GM23248 (cell line): ENCODE data around the gene KCTD10. TPM values are rescaled to one million over a fixed set of nuclear protein-coding genes. Genes with fewer than 3 reads are reported as not detected.

Experiments used
- DNase-seq: peaks from one replicate; pipeline ENCODE4 v3.0.0-alpha.2; 2015
- H2AFZ ChIP-seq: fragments of 200-600 bp; sonication (generic); 2 replicates; pipeline ENCODE4 v1.6.1; 2016; ENCODE audit warnings: antibody characterized with exemption
- H3F3A ChIP-seq: fragments of 200-600 bp; sonication (generic); 2 replicates; pipeline ENCODE4 v1.6.1; 2016; ENCODE audit warnings: mild to moderate bottlenecking, antibody characterized with exemption, mixed run types; ENCODE audit not compliant: insufficient read depth
- H3K27ac ChIP-seq: fragments of 200-600 bp; sonication (generic); 2 replicates; pipeline ENCODE4 v1.5.1; 2016; ENCODE audit warnings: mild to moderate bottlenecking
- H3K27me3 ChIP-seq: fragments of 200-600 bp; sonication (generic); replicated peaks from 2 replicates; pipeline ENCODE4 v1.6.1; 2016; ENCODE audit warnings: mild to moderate bottlenecking; ENCODE audit not compliant: insufficient read depth
- H3K36me3 ChIP-seq: fragments of 200-600 bp; sonication (generic); 2 replicates; pipeline ENCODE4 v1.6.1; 2016; ENCODE audit warnings: low read depth, mild to moderate bottlenecking
- H3K4me1 ChIP-seq: fragments of 200-600 bp; sonication (generic); 2 replicates; pipeline ENCODE4 v1.6.1; 2016; ENCODE audit warnings: mild to moderate bottlenecking; ENCODE audit not compliant: insufficient read depth
- H3K4me2 ChIP-seq: fragments of 200-600 bp; sonication (generic); one replicate; pipeline ENCODE4 v1.6.1; 2016; ENCODE audit warnings: mild to moderate bottlenecking; ENCODE audit not compliant: unreplicated experiment
- H3K4me3 ChIP-seq: fragments of 200-600 bp; sonication (generic); 2 replicates; pipeline ENCODE4 v1.5.1; 2016; ENCODE audit warnings: mild to moderate bottlenecking
- H3K79me2 ChIP-seq: fragments of 200-600 bp; sonication (generic); 2 replicates; pipeline ENCODE4 v1.6.1; 2016; ENCODE audit warnings: mild to moderate bottlenecking; ENCODE audit not compliant: insufficient read depth
- H3K9ac ChIP-seq: fragments of 200-600 bp; sonication (generic); 2 replicates; pipeline ENCODE4 v1.6.1; 2016; ENCODE audit warnings: mild to moderate bottlenecking
- H3K9me2 ChIP-seq: fragments of 200-600 bp; sonication (generic); 2 replicates; pipeline ENCODE4 v1.6.1; 2016; ENCODE audit warnings: mixed run types, mild to moderate bottlenecking, moderate library complexity; ENCODE audit not compliant: insufficient read depth
- H3K9me3 ChIP-seq: fragments of 200-600 bp; sonication (generic); one replicate; pipeline ENCODE4 v1.6.1; 2017; ENCODE audit warnings: low read depth
- H4K20me1 ChIP-seq: fragments of 200-600 bp; sonication (generic); 2 replicates; pipeline ENCODE4 v1.6.0; 2016; ENCODE audit not compliant: insufficient read depth
- EZH2 ChIP-seq: fragments of 200-600 bp; sonication (generic); IDR thresholded peaks from 2 replicates; pipeline ENCODE4 v1.6.1; 2018; ENCODE audit warnings: antibody characterized with exemption, mild to moderate bottlenecking; ENCODE audit not compliant: insufficient read depth, poor library complexity, severe bottlenecking
- EZH2phosphoT487 ChIP-seq: fragments of 200-600 bp; sonication (generic); IDR thresholded peaks from 2 replicates; pipeline ENCODE4 v1.6.1; 2018; ENCODE audit warnings: antibody characterized with exemption, moderate library complexity, mild to moderate bottlenecking, low read depth; ENCODE audit not compliant: insufficient read depth
- WGBS, 2 experiments: methylation state at CpG; one replicate each; pipeline ENCODE4 v1.1.6; 2015 to 2017; ENCODE audit warnings: low lambda C conversion rate in 2 of 2, low coverage in 1 of 2; ENCODE audit errors: missing lambda C conversion rate in 2 of 2; 5-methylcytosine and 5-hydroxymethylcytosine counted together
- in situ Hi-C: fragments of 300-500 bp; cut with MboI; formaldehyde crosslinking; loops from 2 replicates; pipeline ENCODE4 v1.15.0; 2020
- polyA plus RNA-seq: library from polyadenylated mRNA; unstranded; fragments of >200 nt; fragmentation: Nextera tagmentation; extraction: Ambion mirVana; gene quantifications from 2 replicates; pipeline ENCODE4 v1.2.1, GENCODE V29; 2016
- total RNA-seq: library from RNA; depleted of rRNA; stranded (reverse); fragments of >200 nt; shearing (Covaris generic); gene quantifications from 2 replicates; pipeline ENCODE4 v1.2.3, GENCODE V29; 2014

KCTD10 gene
- total and polyA plus RNA-seq, 2 experiments from 2014 or later: 81.1 to 117 TPM

GRCh38 chr12:109517619-109518018 lies 40.5 kb upstream of the KCTD10 start:
- peaks cover 19% of the 10 kb centered on the region for H3F3A ChIP-seq

GRCh38 chr12:109513977-109514376 lies 36.9 kb upstream of the KCTD10 start:
- Histone ChIP-seq H3K9ac (no peak overlapping the region), H3K4me2 (no peak overlapping the region), H3F3A (peaks cover 10% of the 10 kb centered on the region; the same call in 1 of the 2 replicates), H2AFZ (no peak overlapping the region), H3K4me1 (peaks cover 2% of the 10 kb centered on the region), H3K9me2 (no peaks in the 10 kb centered on the region), H3K27ac (no peak overlapping the region), H3K9me3 (no peaks in the 10 kb centered on the region), H4K20me1 (no peaks in the 10 kb centered on the region), H3K79me2 (no peaks in the 10 kb centered on the region), H3K27me3 (no peaks in the 10 kb centered on the region), H3K4me3 (no peak overlapping the region), H3K36me3 (peaks cover 11% of the 10 kb centered on the region)
- TF ChIP-seq EZH2 (no peak), EZH2phosphoT487 (no peak)
- WGBS, 2 experiments: 97 to 99% methylated on average over 4 of the region's 4 CpGs
- no peak for DNase-seq
- in situ Hi-C loops: loop anchor here (10.0 kb wide), 1 partner anchor 261 kb away; no protein-coding TSS in a partner anchor

More at GRCh38 chr12:109517619-109518018, 40.5 kb upstream of the KCTD10 start:
- Histone ChIP-seq H3K9me3 (no peaks in the 10 kb centered on the region), H4K20me1 (no peaks in the 10 kb centered on the region), H3K4me2 (no peak overlapping the region), H3K27ac (no peak overlapping the region), H3K9me2 (no peaks in the 10 kb centered on the region), H3K9ac (no peak overlapping the region), H3K36me3 (peaks cover 22% of the 10 kb centered on the region; the same call in 1 of the 2 replicates), H3K4me3 (no peak overlapping the region), H3K79me2 (no peaks in the 10 kb centered on the region), H3K4me1 (peaks cover 9% of the 10 kb centered on the region), H2AFZ (no peak overlapping the region), H3K27me3 (no peaks in the 10 kb centered on the region)
- TF ChIP-seq EZH2: no peak
- TF ChIP-seq EZH2phosphoT487: no peak
- in situ Hi-C loops: loop anchor here (10.0 kb wide), 1 partner anchor 257 kb away; no protein-coding TSS in a partner anchor
- no peak for DNase-seq
- WGBS, 2 experiments: 79 to 80% methylated on average over 6 of the region's 6 CpGs

- H4K20me1 ChIP-seq: no peaks in the 10 kb centered on the region
- H3K4me3 ChIP-seq: no peak overlapping the region
- H3K36me3 ChIP-seq: peaks cover 19% of the 10 kb centered on the region
- no peaks in the 10 kb centered on the region for H3K79me2 ChIP-seq
- H3F3A ChIP-seq: peaks cover 2% of the 10 kb centered on the region; the same call in 1 of the 2 replicates
- H3K9me2 ChIP-seq: no peaks in the 10 kb centered on the region
- no peak overlapping the region for H3K4me2 ChIP-seq
- in situ Hi-C loops: loop anchor here (10.0 kb wide), 1 partner anchor 262 kb away; no protein-coding TSS in a partner anchor
- WGBS, 2 experiments: 48 to 50% methylated on average over 8 of the region's 8 CpGs
- H3K9ac ChIP-seq: no peak overlapping the region
- no peak overlapping the region for H3K27ac ChIP-seq
- TF ChIP-seq EZH2 (no peak), EZH2phosphoT487 (no peak)
- no peak overlapping the region for H2AFZ ChIP-seq
- no peaks in the 10 kb centered on the region for H3K4me1 ChIP-seq
- no peaks in the 10 kb centered on the region for H3K9me3 ChIP-seq
- H3K27me3 ChIP-seq: no peaks in the 10 kb centered on the region
- no peak for DNase-seq
These were observed 36.0 kb upstream of the KCTD10 start for GRCh38 chr12:109513051-109513450.

- Histone ChIP-seq H3K4me3 (no peak overlapping the region), H3K9ac (no peak overlapping the region), H3K79me2 (no peaks in the 10 kb centered on the region), H2AFZ (no peak overlapping the region), H4K20me1 (no peaks in the 10 kb centered on the region), H3K4me2 (no peak overlapping the region), H3K27ac (no peak overlapping the region), H3K27me3 (no peaks in the 10 kb centered on the region), H3K36me3 (peaks cover 23% of the 10 kb centered on the region), H3K9me2 (no peaks in the 10 kb centered on the region), H3K9me3 (no peaks in the 10 kb centered on the region), H3K4me1 (no peaks in the 10 kb centered on the region), H3F3A (no peaks in the 10 kb centered on the region)
- 96 to 100% methylated on average over 1 of the region's 1 CpG for WGBS, 2 experiments
- in situ Hi-C loops: loop anchor here (10.0 kb wide), 1 partner anchor 262 kb away; no protein-coding TSS in a partner anchor
- no peak for DNase-seq
- TF ChIP-seq EZH2 (no peak), EZH2phosphoT487 (no peak)
These were observed 35.5 kb upstream of the KCTD10 start for GRCh38 chr12:109512608-109513007.

- Histone ChIP-seq H4K20me1 (no peaks in the 10 kb centered on the region), H3F3A (no peaks in the 10 kb centered on the region), H3K9ac (no peak overlapping the region), H3K9me2 (no peaks in the 10 kb centered on the region), H3K36me3 (peaks cover 41% of the 10 kb centered on the region), H3K27ac (no peak overlapping the region), H3K4me1 (no peaks in the 10 kb centered on the region), H3K4me3 (no peak overlapping the region), H3K79me2 (no peaks in the 10 kb centered on the region), H3K4me2 (no peak overlapping the region), H3K27me3 (no peaks in the 10 kb centered on the region), H2AFZ (no peak overlapping the region), H3K9me3 (no peaks in the 10 kb centered on the region)
- 87 to 88% methylated on average over 15 of the region's 15 CpGs for WGBS, 2 experiments
- in situ Hi-C loops: loop anchor here (10.0 kb wide), 1 partner anchor 265 kb away; no protein-coding TSS in a partner anchor
- TF ChIP-seq EZH2phosphoT487: no peak
- no peak for TF ChIP-seq EZH2
- DNase-seq: no peak
These were observed 33.1 kb upstream of the KCTD10 start for GRCh38 chr12:109510196-109510595.
